ENCODE measurements around the gene MS4A3. TPM values are rescaled to one million over a fixed set of nuclear protein-coding genes. Genes with fewer than 3 reads are reported as not detected.
"Not testable (repeated sequence)": the region's sequence is repeated elsewhere in the genome, so short reads cannot be mapped to it uniquely, and the experiment has no call there.

Gene MS4A3
- total and polyA plus RNA-seq, 8 donors: 0.08 to 2.4 (median 0.61) TPM; not detected in 5

GRCh38 chr11:60029015-60029632 lies 27.3 kb upstream of the MS4A3 start:
- no peaks in the 10 kb centered on the region for H3K9me3 ChIP-seq
- TF ChIP-seq POLR2AphosphoS5 (IDR thresholded peaks at IDR 0.05) (no peak), POLR2A (IDR thresholded peaks at IDR 0.05) (no peak), EP300 (IDR thresholded peaks at IDR 0.05) (no peak), CTCF (IDR thresholded peaks at IDR 0.05) (no peak)
- H3K27me3 ChIP-seq: no peaks in the 10 kb centered on the region
- no peak overlapping the region for H3K4me3 ChIP-seq
- H3K36me3 ChIP-seq: no peaks in the 10 kb centered on the region
- no peak overlapping the region for H3K27ac ChIP-seq
- intact Hi-C loops (cut with DNase I; ENCODE audit: low total_unique reads): no loop called here
- DNase-seq: no peak
- H3K4me1 ChIP-seq: no peaks in the 10 kb centered on the region
- whole genome bisulfite sequencing, 5 donors: 66 to 77% (median 72%) methylated on average over 3 of the region's 3 CpGs

GRCh38 chr11:60040109-60040508 lies 16.4 kb upstream of the MS4A3 start, which contains the start of gene OOSP2:
OOSP2 (plus strand) TSS chr11:60040409; CDS start chr11:60040460, 51 bp downstream.
- H3K9me3 ChIP-seq: no peaks in the 10 kb centered on the region
- 85 to 94% (median 92%) methylated on average over 8 of the region's 8 CpGs for WGBS, 5 donors
- H3K27ac ChIP-seq: no peak within 1 kb of the TSS
- H3K4me1 ChIP-seq: no peaks in the 10 kb centered on the region
- H3K36me3 ChIP-seq: no peaks in the 10 kb centered on the region
- TF ChIP-seq EP300 (IDR thresholded peaks at IDR 0.05): no peak
- no peak for TF ChIP-seq CTCF (IDR thresholded peaks at IDR 0.05)
- no peak for TF ChIP-seq POLR2AphosphoS5 (IDR thresholded peaks at IDR 0.05)
- TF ChIP-seq POLR2A (IDR thresholded peaks at IDR 0.05): no peak
- no peaks in the 10 kb centered on the region for H3K27me3 ChIP-seq
- no peak within 1 kb of the TSS for H3K4me3 ChIP-seq
- intact Hi-C loops (cut with DNase I; ENCODE audit: low total_unique reads): no loop called here
- DNase-seq: no peak

- H3K27ac ChIP-seq; DNase-seq; H3K27me3 ChIP-seq; H3K4me3 ChIP-seq; intact Hi-C loops (cut with DNase I; ENCODE audit: low total_unique reads); H3K9me3 ChIP-seq; H3K36me3 ChIP-seq; H3K4me1 ChIP-seq: not testable (repeated sequence)
Observed at GRCh38 chr11:60050422-60050821, 6.0 kb upstream of the MS4A3 start.

GRCh38 chr11:60050839-60051238 lies 5.6 kb upstream of the MS4A3 start:
- H3K4me3 ChIP-seq; H3K36me3 ChIP-seq; H3K27me3 ChIP-seq; H3K4me1 ChIP-seq; intact Hi-C loops (cut with DNase I; ENCODE audit: low total_unique reads); H3K9me3 ChIP-seq; DNase-seq; H3K27ac ChIP-seq: not testable (repeated sequence)
- 46 to 81% (median 68%) methylated on average over 3 of the region's 3 CpGs for WGBS, 5 donors

- Histone ChIP-seq H3K9me3 (no peaks in the 10 kb centered on the region), H3K36me3 (no peaks in the 10 kb centered on the region), H3K4me1 (no peaks in the 10 kb centered on the region), H3K27me3 (no peaks in the 10 kb centered on the region), H3K27ac (no peak overlapping the region), H3K4me3 (no peak overlapping the region)
- DNase-seq: no peak
- intact Hi-C loops (cut with DNase I; ENCODE audit: low total_unique reads): no loop called here
- WGBS, 5 donors: 71 to 74% (median 71%) methylated on average over 3 of the region's 3 CpGs
- TF ChIP-seq POLR2AphosphoS5 (IDR thresholded peaks at IDR 0.05) (no peak), CTCF (IDR thresholded peaks at IDR 0.05) (no peak)
Observed at GRCh38 chr11:60059052-60059451, 2.6 kb downstream of the MS4A3 start.
